CD4-positive, alpha-beta T cell (primary cell): ENCODE data around the gene STK24. TPM values are rescaled to one million over a fixed set of nuclear protein-coding genes. Genes with fewer than 3 reads are reported as not detected.

Experiments
- ATAC-seq: fragments of 200-7000 bp; cut with Tn5 transposase; one replicate; pipeline ENCODE4 v1.10.0; 2022; ENCODE audit warnings: mild to moderate bottlenecking; ENCODE audit not compliant: poor library complexity
- CTCF ChIA-PET: fragments of 350-600 bp; sonication (Branson Sonifier 250); formaldehyde crosslinking; loops from one replicate; lab custom pipeline; 2021; ENCODE audit warnings: antibody characterized with exemption, inconsistent platforms; lab: Charles Lee
- POLR2A ChIA-PET: fragments of 350-600 bp; sonication (Branson Sonifier 250); formaldehyde crosslinking; loops from one replicate; lab custom pipeline; 2021; ENCODE audit warnings: antibody characterized with exemption, inconsistent platforms; lab: Charles Lee
- DNase-seq, 14 experiments: peaks; one replicate each; pipeline ENCODE4 v3.0.0-alpha.2; 2013 to 2020; ENCODE audit warnings: mixed read lengths in 2 of 14
- H3K27ac ChIP-seq, 2 donors: one replicate each; pipeline versions ENCODE4 v1.5.1 to v1.7.0; 2013; ENCODE audit warnings: low read length in 2 of 2, low read depth in 1 of 2, mild to moderate bottlenecking in 1 of 2
- H3K27me3 ChIP-seq, 2 experiments: 1 replicate in 1 of 2; 2 replicates in 1 of 2; pipeline versions ENCODE4 v1.6.1 to v1.7.0; 2013; ENCODE audit warnings: low read length in 2 of 2, control low read depth in 1 of 2, mild to moderate bottlenecking in 1 of 2, moderate library complexity in 1 of 2; ENCODE audit not compliant: insufficient read depth in 2 of 2, control insufficient read depth in 1 of 2
- H3K36me3 ChIP-seq: one replicate; pipeline ENCODE4 v1.6.1; 2013; ENCODE audit warnings: low read length, control low read depth; ENCODE audit not compliant: insufficient read depth
- H3K4me1 ChIP-seq: one replicate; pipeline ENCODE4 v1.6.1; 2013; ENCODE audit warnings: low read length, control low read depth; ENCODE audit not compliant: insufficient read depth
- H3K4me3 ChIP-seq: one replicate; pipeline ENCODE4 v1.5.1; 2013; ENCODE audit warnings: mild to moderate bottlenecking, low read length, moderate library complexity
- H3K9me3 ChIP-seq, 2 experiments: 1 replicate in 1 of 2; 2 replicates in 1 of 2; pipeline versions ENCODE4 v1.6.1 to v1.7.0; 2013; ENCODE audit warnings: low read length in 2 of 2, mild to moderate bottlenecking in 2 of 2, control low read depth in 1 of 2, moderate library complexity in 1 of 2; ENCODE audit not compliant: control insufficient read depth in 1 of 2, insufficient read depth in 1 of 2
- H3K27ac Mint-ChIP-seq: one replicate; pipeline ENCODE4 v1.8.0; 2020; ENCODE audit warnings: mixed read lengths
- H3K27me3 Mint-ChIP-seq: one replicate; pipeline ENCODE4 v1.8.0; 2021; ENCODE audit warnings: mixed read lengths
- H3K36me3 Mint-ChIP-seq: one replicate; pipeline ENCODE4 v1.8.0; 2021; ENCODE audit warnings: low read depth, mixed read lengths
- H3K4me1 Mint-ChIP-seq: one replicate; pipeline ENCODE4 v1.8.0; 2021; ENCODE audit warnings: low read depth, mixed read lengths
- H3K4me3 Mint-ChIP-seq: one replicate; pipeline ENCODE4 v1.8.0; 2020; ENCODE audit warnings: mild to moderate bottlenecking, mixed read lengths
- H3K9me3 Mint-ChIP-seq: one replicate; pipeline ENCODE4 v1.8.0; 2020; ENCODE audit warnings: mixed read lengths
- CTCF ChIP-seq: fragments of 200-600 bp; IDR thresholded peaks from one replicate; pipeline ENCODE4 v1.8.0; 2022; ENCODE audit warnings: antibody characterized with exemption, mild to moderate bottlenecking
- intact Hi-C, 2 experiments: fragments of 100-400 bp; cut with DNase I in 1 of 2; cut with micrococcal nuclease in 1 of 2; formaldehyde crosslinking; loops; one replicate each; pipeline versions ENCODE4 v1.15.1 to v1.9.0; 2023 to 2025; cut with DNase I, micrococcal nuclease
- total RNA-seq, 174 experiments: library from RNA in 2 of 174; stranded (reverse) in 2 of 174; gene quantifications; one replicate each; pipeline ENCODE4 v1.2.3 and lab custom pipeline; 2021 to 2026

The STK24 gene
- total RNA-seq, 2 experiments from 2014 or later: 82.3 to 85.2 TPM

GRCh38 chr13:98480915-98481877 is 95.7 kb downstream of the STK24 start:
- H3K27ac ChIP-seq: no peak overlapping the region
- Mint-ChIP-seq H3K4me3 (no peak overlapping the region), H3K9me3 (no peaks in the 10 kb centered on the region), H3K27me3 (no peaks in the 10 kb centered on the region), H3K27ac (peak overlapping the region; percentile 89), H3K4me1 (peaks cover 81% of the 10 kb centered on the region), H3K36me3 (peaks cover 36% of the 10 kb centered on the region)
- CTCF ChIA-PET: interaction anchor here (0.9 to 2.1 kb wide), 3 partner anchors 14 to 172 kb away, joined by 3 to 13 read pairs (median 3); no protein-coding TSS in a partner anchor
- H3K4me1 ChIP-seq: peaks cover 90% of the 10 kb centered on the region
- POLR2A ChIA-PET: no interaction called here
- H3K4me3 ChIP-seq: no peak overlapping the region
- intact Hi-C loops: loop anchor here in 1 of 2 experiments (2.0 kb wide), 1 partner anchor 96 kb away; the partner anchor contains the start of gene STK24
- ATAC-seq: no peak
- peak in 4 of 14 experiments; percentile 19 to 58 (median 42) for DNase-seq
- H3K9me3 ChIP-seq: peaks cover 0 to 4% of the 10 kb centered on the region in 2 experiments
- peaks cover 11% of the 10 kb centered on the region for H3K36me3 ChIP-seq
- no peak for TF ChIP-seq CTCF
- no peaks in the 10 kb centered on the region for H3K27me3 ChIP-seq

GRCh38 chr13:98479496-98480003 is 97.4 kb downstream of the STK24 start:
- peaks cover 42% of the 10 kb centered on the region for H3K36me3 Mint-ChIP-seq
- Histone ChIP-seq H3K9me3 (peaks cover 0 to 4% of the 10 kb centered on the region in 2 experiments), H3K27me3 (no peaks in the 10 kb centered on the region), H3K4me1 (peaks cover 88% of the 10 kb centered on the region), H3K4me3 (no peak overlapping the region), H3K27ac (no peak overlapping the region), H3K36me3 (peaks cover 22% of the 10 kb centered on the region)
- TF ChIP-seq CTCF: no peak
- ATAC-seq: no peak
- CTCF ChIA-PET: interaction anchor here (1.3 to 2.0 kb wide), 2 partner anchors 34 to 174 kb away, joined by 4 to 6 read pairs; no protein-coding TSS in a partner anchor
- H3K27ac Mint-ChIP-seq: peak overlapping the region; percentile 92
- no peak for DNase-seq
- peak overlapping the region; percentile 11 for H3K4me3 Mint-ChIP-seq
- H3K4me1 Mint-ChIP-seq: peaks cover 72% of the 10 kb centered on the region
- H3K27me3 Mint-ChIP-seq: no peaks in the 10 kb centered on the region
- POLR2A ChIA-PET: no interaction called here
- intact Hi-C loops: loop anchor here (2.0 to 5.0 kb wide), 3 partner anchors 33 to 98 kb away; partner anchors contain the start of gene STK24 (in 2 of the 2)
- no peaks in the 10 kb centered on the region for H3K9me3 Mint-ChIP-seq
